ENCODE data around the gene NUAK1. TPM values are rescaled to one million over a fixed set of nuclear protein-coding genes. Genes with fewer than 3 reads are reported as not detected.
A peak's percentile ranks its signal among the peaks of the same experiment; 100 is the strongest.

NUAK1 gene
- total RNA-seq, 1 donor from 2014 or later, result 23.4 TPM

DNA sequence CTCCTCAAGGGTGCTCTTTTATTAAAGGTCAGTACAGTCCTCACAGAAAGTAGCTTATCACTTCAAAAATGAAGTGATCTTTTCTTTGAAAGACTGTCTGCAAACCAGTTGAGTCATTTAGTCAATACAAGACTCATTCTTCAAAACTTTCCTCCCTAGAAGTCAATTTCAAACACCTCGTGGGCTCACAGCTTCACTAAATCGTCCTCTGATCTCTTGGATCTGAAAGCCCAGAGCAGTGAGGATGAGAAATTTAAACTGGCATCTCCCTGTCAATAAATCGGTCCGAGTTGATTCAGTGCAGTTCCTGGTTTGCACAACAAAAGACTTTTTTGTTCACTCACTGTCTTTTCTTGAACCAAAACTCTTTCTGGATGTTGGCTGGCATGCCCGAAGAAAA is 44.5 kb downstream of the NUAK1 start:
- Mint-ChIP-seq H3K9me3 (no peaks in the 10 kb centered on the region), H3K27me3 (ENCODE audit: low read depth) (no peaks in the 10 kb centered on the region), H3K4me1 (peaks cover 34% of the 10 kb centered on the region), H3K4me3 (no peak overlapping the region), H3K36me3 (peaks cover 11% of the 10 kb centered on the region), H3K27ac (peak overlapping the region; percentile 3)
- DNase-seq (ENCODE audit: low spot score in 2 of 2, unreplicated experiment in 2 of 2), result no peak
- TF ChIP-seq, protein P1, sequence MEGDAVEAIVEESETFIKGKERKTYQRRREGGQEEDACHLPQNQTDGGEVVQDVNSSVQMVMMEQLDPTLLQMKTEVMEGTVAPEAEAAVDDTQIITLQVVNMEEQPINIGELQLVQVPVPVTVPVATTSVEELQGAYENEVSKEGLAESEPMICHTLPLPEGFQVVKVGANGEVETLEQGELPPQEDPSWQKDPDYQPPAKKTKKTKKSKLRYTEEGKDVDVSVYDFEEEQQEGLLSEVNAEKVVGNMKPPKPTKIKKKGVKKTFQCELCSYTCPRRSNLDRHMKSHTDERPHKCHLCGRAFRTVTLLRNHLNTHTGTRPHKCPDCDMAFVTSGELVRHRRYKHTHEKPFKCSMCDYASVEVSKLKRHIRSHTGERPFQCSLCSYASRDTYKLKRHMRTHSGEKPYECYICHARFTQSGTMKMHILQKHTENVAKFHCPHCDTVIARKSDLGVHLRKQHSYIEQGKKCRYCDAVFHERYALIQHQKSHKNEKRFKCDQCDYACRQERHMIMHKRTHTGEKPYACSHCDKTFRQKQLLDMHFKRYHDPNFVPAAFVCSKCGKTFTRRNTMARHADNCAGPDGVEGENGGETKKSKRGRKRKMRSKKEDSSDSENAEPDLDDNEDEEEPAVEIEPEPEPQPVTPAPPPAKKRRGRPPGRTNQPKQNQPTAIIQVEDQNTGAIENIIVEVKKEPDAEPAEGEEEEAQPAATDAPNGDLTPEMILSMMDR (IDR thresholded peaks at IDR 0.05; ENCODE audit: unreplicated experiment), result no peak

DNA sequence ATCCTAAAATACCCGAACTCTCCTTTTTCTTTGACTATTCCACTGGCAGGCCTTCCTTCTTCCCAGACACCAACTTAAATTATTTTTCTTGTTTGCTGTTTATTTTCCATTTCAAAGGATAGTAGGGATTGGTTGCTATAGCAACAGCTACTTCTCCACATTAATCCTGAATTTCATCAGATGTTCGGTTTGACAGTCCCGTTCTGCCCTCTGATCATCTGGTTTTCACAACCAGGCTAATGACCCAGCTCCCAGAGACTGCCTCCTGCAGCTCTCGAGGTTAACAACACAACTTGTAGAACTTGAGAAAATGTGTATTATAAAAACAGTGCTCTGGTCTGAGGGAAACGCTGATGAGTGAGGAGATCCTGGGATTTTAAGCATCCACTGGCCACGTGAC is 45.5 kb downstream of the NUAK1 start:
- Mint-ChIP-seq H3K4me1 (peaks cover 26% of the 10 kb centered on the region), H3K9me3 (no peaks in the 10 kb centered on the region), H3K36me3 (peaks cover 11% of the 10 kb centered on the region), H3K4me3 (no peak overlapping the region), H3K27me3 (ENCODE audit: low read depth) (no peaks in the 10 kb centered on the region), H3K27ac (peak overlapping the region; percentile 52)
- TF ChIP-seq, protein P1 (IDR thresholded peaks at IDR 0.05; ENCODE audit: unreplicated experiment), result no peak
- no peak for DNase-seq (ENCODE audit: low spot score in 2 of 2, unreplicated experiment in 2 of 2)

DNA sequence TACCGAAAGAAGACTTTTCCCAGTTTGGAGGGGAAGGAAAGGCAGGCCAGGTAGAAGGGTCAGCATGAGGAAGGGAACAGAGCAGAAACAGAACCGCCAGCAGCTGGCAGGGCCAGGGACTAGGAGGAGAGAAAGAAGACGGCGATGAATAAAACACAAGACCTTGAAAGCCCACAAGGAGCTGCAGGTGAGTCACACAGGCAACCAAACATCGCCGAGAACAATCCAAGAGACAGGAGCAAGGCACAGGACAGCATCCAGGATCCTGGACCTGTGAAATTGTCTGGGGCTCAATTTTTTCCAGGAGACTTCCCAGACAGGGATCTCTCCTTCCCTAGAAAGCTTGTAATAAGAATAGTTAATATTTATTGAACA is 47.3 kb downstream of the NUAK1 start:
- Mint-ChIP-seq H3K4me3 (no peak overlapping the region), H3K36me3 (peaks cover 15% of the 10 kb centered on the region), H3K27ac (peak overlapping the region; percentile 75), H3K4me1 (peaks cover 11% of the 10 kb centered on the region), H3K9me3 (no peaks in the 10 kb centered on the region), H3K27me3 (ENCODE audit: low read depth) (no peaks in the 10 kb centered on the region)
- TF ChIP-seq, protein P1 (IDR thresholded peaks at IDR 0.05; ENCODE audit: unreplicated experiment), result no peak
- DNase-seq (ENCODE audit: low spot score in 2 of 2, unreplicated experiment in 2 of 2), result no peak

DNA sequence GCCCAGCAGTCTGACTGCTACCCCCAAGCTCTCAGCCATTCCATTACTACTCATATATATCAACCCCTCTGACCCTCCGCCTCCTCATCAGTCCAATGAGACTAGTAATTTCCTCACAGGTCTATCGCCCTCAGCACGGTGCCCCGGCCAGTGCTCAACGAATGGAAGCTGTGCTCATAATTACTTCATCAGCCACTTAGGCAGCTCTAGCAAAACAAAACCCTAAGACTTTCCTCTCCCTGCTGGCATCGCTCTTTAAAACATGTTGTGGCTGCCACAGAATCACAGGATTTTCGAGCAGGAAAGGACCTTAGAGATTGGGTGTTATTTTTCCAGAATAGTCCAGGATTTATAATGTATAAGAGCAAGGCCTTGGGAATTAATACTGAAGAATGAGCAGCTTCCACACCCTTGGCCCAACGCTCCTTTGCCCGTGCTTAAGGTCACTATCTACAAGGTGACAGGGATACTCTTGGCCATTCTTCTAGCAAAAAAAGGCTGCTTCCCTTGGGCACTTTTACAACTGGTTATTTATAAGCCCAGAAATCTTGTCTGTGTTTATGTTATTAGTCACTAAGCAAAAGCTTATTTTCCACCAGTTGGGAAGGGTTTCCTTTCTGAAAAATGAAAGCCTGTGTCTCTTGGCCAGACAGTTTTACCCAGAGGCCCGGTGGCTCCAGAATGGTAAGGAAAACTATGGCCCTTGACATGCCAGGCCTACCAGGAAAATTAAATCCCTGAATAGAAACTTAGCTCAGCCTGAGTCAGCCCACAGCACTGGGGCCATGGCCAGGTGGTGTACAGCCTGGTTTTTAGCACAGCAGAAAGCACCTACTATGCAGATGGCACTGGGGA is 47.9 kb downstream of the NUAK1 start:
- Mint-ChIP-seq H3K9me3 (no peaks in the 10 kb centered on the region), H3K4me3 (no peak overlapping the region), H3K27ac (peak overlapping the region; percentile 75), H3K36me3 (peaks cover 14% of the 10 kb centered on the region), H3K4me1 (peaks cover 5% of the 10 kb centered on the region), H3K27me3 (ENCODE audit: low read depth) (no peaks in the 10 kb centered on the region)
- no peak for DNase-seq (ENCODE audit: low spot score in 2 of 2, unreplicated experiment in 2 of 2)
- TF ChIP-seq, protein P1 (IDR thresholded peaks at IDR 0.05; ENCODE audit: unreplicated experiment), result no peak

DNA sequence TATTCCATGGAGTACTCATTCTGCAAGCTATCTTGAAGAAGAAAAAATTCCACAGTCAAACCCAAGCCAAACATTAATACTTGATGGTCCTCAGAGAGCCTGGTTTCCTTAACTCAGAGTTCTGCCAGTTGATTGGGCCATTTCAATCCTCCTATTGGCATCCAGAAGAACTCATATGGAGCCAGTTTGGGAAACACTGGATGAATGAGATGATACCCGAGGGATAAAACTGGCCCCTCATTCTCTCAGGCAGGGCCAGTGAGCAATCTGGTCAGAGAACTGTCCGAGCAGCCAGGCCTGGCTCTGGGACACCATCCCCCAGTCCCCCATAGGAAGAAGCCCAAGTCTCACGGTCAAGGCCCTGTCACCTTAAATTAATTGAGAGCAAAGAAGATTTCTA is 48.8 kb downstream of the NUAK1 start:
- no peak for DNase-seq (ENCODE audit: low spot score in 2 of 2, unreplicated experiment in 2 of 2)
- H3K9me3 Mint-ChIP-seq, result no peaks in the 10 kb centered on the region
- H3K27ac Mint-ChIP-seq, result no peak overlapping the region
- no peak overlapping the region for H3K4me3 Mint-ChIP-seq
- peaks cover 15% of the 10 kb centered on the region for H3K36me3 Mint-ChIP-seq
- TF ChIP-seq, protein P1 (IDR thresholded peaks at IDR 0.05; ENCODE audit: unreplicated experiment), result no peak
- H3K4me1 Mint-ChIP-seq, result peaks cover 6% of the 10 kb centered on the region
- no peaks in the 10 kb centered on the region for H3K27me3 Mint-ChIP-seq (ENCODE audit: low read depth)
